ENCODE data around the gene FBN1.

DNA sequence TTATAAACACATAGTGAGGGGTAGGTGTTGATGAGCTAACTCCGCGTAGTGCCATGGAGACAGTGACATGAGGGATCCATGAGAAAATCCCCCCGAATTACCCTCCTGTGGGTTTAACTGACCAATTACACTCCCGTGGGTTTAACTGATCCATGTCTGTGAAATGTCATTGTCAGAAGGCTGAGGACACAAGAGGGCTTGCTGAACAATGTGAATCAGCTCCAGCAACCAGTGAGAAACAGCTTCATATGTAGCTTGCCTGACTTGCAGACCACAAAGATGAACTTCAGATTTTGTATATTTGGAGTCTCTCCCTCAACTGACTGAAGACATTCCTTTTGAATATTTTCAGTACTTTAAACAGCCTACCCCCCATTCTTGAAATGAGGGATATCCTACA lies 144.9 kb downstream of the FBN1 start:
- TF ChIP-seq, protein P1, sequence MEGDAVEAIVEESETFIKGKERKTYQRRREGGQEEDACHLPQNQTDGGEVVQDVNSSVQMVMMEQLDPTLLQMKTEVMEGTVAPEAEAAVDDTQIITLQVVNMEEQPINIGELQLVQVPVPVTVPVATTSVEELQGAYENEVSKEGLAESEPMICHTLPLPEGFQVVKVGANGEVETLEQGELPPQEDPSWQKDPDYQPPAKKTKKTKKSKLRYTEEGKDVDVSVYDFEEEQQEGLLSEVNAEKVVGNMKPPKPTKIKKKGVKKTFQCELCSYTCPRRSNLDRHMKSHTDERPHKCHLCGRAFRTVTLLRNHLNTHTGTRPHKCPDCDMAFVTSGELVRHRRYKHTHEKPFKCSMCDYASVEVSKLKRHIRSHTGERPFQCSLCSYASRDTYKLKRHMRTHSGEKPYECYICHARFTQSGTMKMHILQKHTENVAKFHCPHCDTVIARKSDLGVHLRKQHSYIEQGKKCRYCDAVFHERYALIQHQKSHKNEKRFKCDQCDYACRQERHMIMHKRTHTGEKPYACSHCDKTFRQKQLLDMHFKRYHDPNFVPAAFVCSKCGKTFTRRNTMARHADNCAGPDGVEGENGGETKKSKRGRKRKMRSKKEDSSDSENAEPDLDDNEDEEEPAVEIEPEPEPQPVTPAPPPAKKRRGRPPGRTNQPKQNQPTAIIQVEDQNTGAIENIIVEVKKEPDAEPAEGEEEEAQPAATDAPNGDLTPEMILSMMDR (conservative IDR thresholded peaks at IDR 0.05 in 1 of 2, IDR thresholded peaks at IDR 0.05 in 1 of 2; ENCODE audit: extremely low read depth in 1 of 2, insufficient read depth in 1 of 2, low read depth in 1 of 2, low read length in 2 of 2), result no peak
- no peak for TF ChIP-seq EZH2 (IDR thresholded peaks at IDR 0.05; ENCODE audit: borderline replicate concordance, low read length)

Measured in mammary epithelial cell (primary cell).